SK-N-SH (cell line): ENCODE data around the gene B4GALNT3.

Source experiments
- CTCF ChIP-seq: fragments of 200-600 bp; sonication (generic); IDR thresholded peaks from 2 replicates; pipeline ENCODE4 v1.6.1; 2017; ENCODE audit warnings: antibody characterized with exemption, mild to moderate bottlenecking, moderate library complexity
- GABPA ChIP-seq: IDR thresholded peaks from 2 replicates; pipeline ENCODE4 v1.4.0; 2012; ENCODE audit warnings: low read depth, mild to moderate bottlenecking
- MEF2A ChIP-seq: IDR thresholded peaks from 2 replicates; pipeline ENCODE4 v1.4.0; 2012; ENCODE audit warnings: low read depth, borderline replicate concordance
- USF2 ChIP-seq: fragments of 150-350 bp; IDR thresholded peaks from 2 replicates; pipeline ENCODE4 v1.6.1; 2017; ENCODE audit warnings: antibody characterized with exemption, low read length, low read depth, borderline replicate concordance

- TF ChIP-seq MEF2A (no peak), GABPA (no peak), USF2 (no peak), CTCF (no peak)
Measured at GRCh38 chr12:554001-554285, 94.2 kb downstream of the B4GALNT3 start.
